ENCODE data around the gene MISP.

MISP gene

GRCh38 chr19:703651-704446 is 47.1 kb upstream of the MISP start:
- Histone ChIP-seq H3K79me2 (ENCODE audit: insufficient read depth, low read length) (no peaks in the 10 kb centered on the region), H3K4me3 (ENCODE audit: low read depth, low read length, poor library complexity, severe bottlenecking) (no peak overlapping the region), H3K27ac (ENCODE audit: low read depth, low read length, poor library complexity, severe bottlenecking) (no peak overlapping the region), H3K36me3 (ENCODE audit: insufficient read depth, low read length) (no peaks in the 10 kb centered on the region; the same call in 1 of the 2 replicates), H3K9ac (ENCODE audit: low read length) (no peak overlapping the region), H3K9me3 (ENCODE audit: low read length) (no peaks in the 10 kb centered on the region), H3K4me1 (ENCODE audit: insufficient read depth, low read length, severe bottlenecking) (no peaks in the 10 kb centered on the region), H3F3A (ENCODE audit: insufficient read depth, low read length) (no peaks in the 10 kb centered on the region), H3K27me3 (ENCODE audit: insufficient read depth, low read length) (no peaks in the 10 kb centered on the region; the same call in 1 of the 2 replicates), H3K4me2 (ENCODE audit: low read length) (no peak overlapping the region), H3K9me2 (ENCODE audit: low read depth, low read length) (no peaks in the 10 kb centered on the region), H4K20me1 (ENCODE audit: insufficient read depth, low read length) (no peaks in the 10 kb centered on the region), H2AFZ (ENCODE audit: low read length) (no peak overlapping the region)
- TF ChIP-seq EZH2 (IDR thresholded peaks at IDR 0.05; ENCODE audit: borderline replicate concordance, low read length) (no peak), CTCF (IDR thresholded peaks at IDR 0.05; ENCODE audit: low read length) (no peak)

- Histone ChIP-seq H3K4me3 (ENCODE audit: low read depth, low read length, poor library complexity, severe bottlenecking) (no peak overlapping the region), H3K79me2 (ENCODE audit: insufficient read depth, low read length) (no peaks in the 10 kb centered on the region), H3K9ac (ENCODE audit: low read length) (no peak overlapping the region), H3K27ac (ENCODE audit: low read depth, low read length, poor library complexity, severe bottlenecking) (no peak overlapping the region), H3K9me2 (ENCODE audit: low read depth, low read length) (no peaks in the 10 kb centered on the region), H3K36me3 (ENCODE audit: insufficient read depth, low read length) (no peaks in the 10 kb centered on the region; the same call in 1 of the 2 replicates), H3K4me2 (ENCODE audit: low read length) (no peak overlapping the region), H4K20me1 (ENCODE audit: insufficient read depth, low read length) (no peaks in the 10 kb centered on the region), H3K4me1 (ENCODE audit: insufficient read depth, low read length, severe bottlenecking) (no peaks in the 10 kb centered on the region), H3K27me3 (ENCODE audit: insufficient read depth, low read length) (no peaks in the 10 kb centered on the region; the same call in 1 of the 2 replicates), H3F3A (ENCODE audit: insufficient read depth, low read length) (no peaks in the 10 kb centered on the region), H2AFZ (ENCODE audit: low read length) (no peak overlapping the region), H3K9me3 (ENCODE audit: low read length) (no peaks in the 10 kb centered on the region)
- TF ChIP-seq CTCF (IDR thresholded peaks at IDR 0.05; ENCODE audit: low read length) = no peak
Observed at GRCh38 chr19:704447-704741, 46.5 kb upstream of the MISP start.

GRCh38 chr19:708154-709143 is 42.5 kb upstream of the MISP start, which contains the start of gene PALM:
TSS of gene PALM (plus strand) at chr19:708935. CDS start at chr19:709147, 212 bp downstream.
- Histone ChIP-seq H3K9me3 (ENCODE audit: low read length) (no peaks in the 10 kb centered on the region), H4K20me1 (ENCODE audit: insufficient read depth, low read length) (no peaks in the 10 kb centered on the region), H3K4me1 (ENCODE audit: insufficient read depth, low read length, severe bottlenecking) (no peaks in the 10 kb centered on the region), H3K27me3 (ENCODE audit: insufficient read depth, low read length) (peaks cover 4% of the 10 kb centered on the region; the same call in 1 of the 2 replicates), H3K79me2 (ENCODE audit: insufficient read depth, low read length) (no peaks in the 10 kb centered on the region), H3K27ac (ENCODE audit: low read depth, low read length, poor library complexity, severe bottlenecking) (no peak within 1 kb of the TSS), H2AFZ (ENCODE audit: low read length) (no peak within 1 kb of the TSS), H3K9ac (ENCODE audit: low read length) (no peak within 1 kb of the TSS), H3K4me2 (ENCODE audit: low read length) (no peak within 1 kb of the TSS), H3K9me2 (ENCODE audit: low read depth, low read length) (no peaks in the 10 kb centered on the region), H3K4me3 (ENCODE audit: low read depth, low read length, poor library complexity, severe bottlenecking) (no peak within 1 kb of the TSS), H3F3A (ENCODE audit: insufficient read depth, low read length) (no peaks in the 10 kb centered on the region), H3K36me3 (ENCODE audit: insufficient read depth, low read length) (no peaks in the 10 kb centered on the region; the same call in 1 of the 2 replicates)
- TF ChIP-seq CTCF (IDR thresholded peaks at IDR 0.05; ENCODE audit: low read length) (no peak), EZH2 (IDR thresholded peaks at IDR 0.05; ENCODE audit: borderline replicate concordance, low read length) (no peak)

All from OCI-LY1 (cell line).